OCI-LY7 (cell line): ENCODE data around the gene MTA3.

Source experiments
- EZH2phosphoT487 ChIP-seq: fragments of 200-600 bp; sonication (generic); IDR thresholded peaks from 2 replicates; pipeline ENCODE4 v1.6.1; 2018; ENCODE audit warnings: low read depth, borderline replicate concordance, mild to moderate bottlenecking, mixed run types, antibody characterized with exemption, low read length, moderate library complexity, mixed read lengths
- TF ChIP-seq, protein P1 (sequence below): fragments of 200-600 bp; sonication (generic); conservative IDR thresholded peaks from 2 replicates; pipeline ENCODE4 v1.5.1; 2014; ENCODE audit warnings: mild to moderate bottlenecking, antibody characterized with exemption, low read length, moderate library complexity, mixed read lengths

DNA sequence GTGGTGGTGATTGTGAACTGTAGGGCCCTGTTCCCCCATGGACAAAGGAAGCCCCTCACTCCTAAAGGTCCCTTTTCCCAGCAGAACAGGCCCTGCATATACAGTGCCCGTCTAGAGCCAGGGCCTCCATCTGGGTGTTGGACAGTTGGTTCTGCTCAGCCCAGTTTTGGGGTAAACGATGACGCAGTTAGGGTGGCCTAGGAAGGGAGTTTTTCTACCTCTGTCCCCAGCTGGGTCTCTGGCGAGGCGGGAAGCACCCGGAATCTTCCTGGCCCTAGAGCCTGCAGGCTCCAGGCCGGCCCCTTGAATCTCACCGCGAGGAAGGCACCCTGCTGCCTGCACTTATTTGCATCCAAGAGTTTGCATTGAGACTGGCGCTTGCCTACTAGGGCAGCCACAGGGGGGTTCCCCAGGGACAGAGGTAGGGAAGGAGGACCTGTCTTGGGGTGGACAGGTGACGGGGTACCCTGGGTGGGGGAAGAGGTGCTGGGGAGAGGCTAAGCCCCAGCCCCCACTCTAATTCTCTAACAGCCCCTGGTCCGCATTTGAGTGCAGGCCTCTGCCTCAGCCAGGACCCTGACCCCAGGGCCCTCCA, 529 bp upstream of the MTA3 start:
- TF ChIP-seq EZH2phosphoT487 = no peak
- TF ChIP-seq, protein P1, sequence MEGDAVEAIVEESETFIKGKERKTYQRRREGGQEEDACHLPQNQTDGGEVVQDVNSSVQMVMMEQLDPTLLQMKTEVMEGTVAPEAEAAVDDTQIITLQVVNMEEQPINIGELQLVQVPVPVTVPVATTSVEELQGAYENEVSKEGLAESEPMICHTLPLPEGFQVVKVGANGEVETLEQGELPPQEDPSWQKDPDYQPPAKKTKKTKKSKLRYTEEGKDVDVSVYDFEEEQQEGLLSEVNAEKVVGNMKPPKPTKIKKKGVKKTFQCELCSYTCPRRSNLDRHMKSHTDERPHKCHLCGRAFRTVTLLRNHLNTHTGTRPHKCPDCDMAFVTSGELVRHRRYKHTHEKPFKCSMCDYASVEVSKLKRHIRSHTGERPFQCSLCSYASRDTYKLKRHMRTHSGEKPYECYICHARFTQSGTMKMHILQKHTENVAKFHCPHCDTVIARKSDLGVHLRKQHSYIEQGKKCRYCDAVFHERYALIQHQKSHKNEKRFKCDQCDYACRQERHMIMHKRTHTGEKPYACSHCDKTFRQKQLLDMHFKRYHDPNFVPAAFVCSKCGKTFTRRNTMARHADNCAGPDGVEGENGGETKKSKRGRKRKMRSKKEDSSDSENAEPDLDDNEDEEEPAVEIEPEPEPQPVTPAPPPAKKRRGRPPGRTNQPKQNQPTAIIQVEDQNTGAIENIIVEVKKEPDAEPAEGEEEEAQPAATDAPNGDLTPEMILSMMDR = no peak
